Endothelial cell of hepatic sinusoid (primary cell): ENCODE measurements around the gene TTC28.
"Not testable (repeated sequence)": the region's sequence is repeated elsewhere in the genome, so short reads cannot be mapped to it uniquely, and the experiment has no call there.

ENCODE experiments used
- in situ Hi-C: cut with HindIII; loops from 2 replicates; pipeline ENCODE4 v1.10.0; 2017; ENCODE audit warnings: low sequenced_read_pairs

The TTC28 gene

GRCh38 chr22:28375761-28376534, 303.7 kb downstream of the TTC28 start:
- in situ Hi-C loops, result no loop called here

DNA sequence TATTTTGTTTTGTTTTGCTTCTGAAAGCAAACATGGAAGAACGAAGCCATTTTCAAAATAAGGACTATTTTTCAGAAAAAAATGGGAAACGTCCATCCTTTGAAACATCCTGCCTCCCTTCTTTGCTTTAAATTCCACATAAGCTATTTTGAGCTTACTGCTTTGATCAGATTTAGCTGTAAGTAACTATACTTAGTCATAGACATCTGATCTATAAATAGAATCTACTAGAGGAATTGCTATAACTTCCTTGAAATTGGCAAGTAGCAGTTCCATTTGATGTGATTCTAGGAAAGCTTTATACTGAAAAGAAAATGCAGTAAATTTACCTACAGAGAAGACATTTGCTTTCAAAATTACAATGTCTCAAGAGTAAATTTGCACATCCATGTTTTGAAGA, 305.8 kb downstream of the TTC28 start:
- in situ Hi-C loops, result no loop called here

- in situ Hi-C loops, result no loop called here
These were observed 309.8 kb downstream of the TTC28 start for GRCh38 chr22:28369854-28370253.

DNA sequence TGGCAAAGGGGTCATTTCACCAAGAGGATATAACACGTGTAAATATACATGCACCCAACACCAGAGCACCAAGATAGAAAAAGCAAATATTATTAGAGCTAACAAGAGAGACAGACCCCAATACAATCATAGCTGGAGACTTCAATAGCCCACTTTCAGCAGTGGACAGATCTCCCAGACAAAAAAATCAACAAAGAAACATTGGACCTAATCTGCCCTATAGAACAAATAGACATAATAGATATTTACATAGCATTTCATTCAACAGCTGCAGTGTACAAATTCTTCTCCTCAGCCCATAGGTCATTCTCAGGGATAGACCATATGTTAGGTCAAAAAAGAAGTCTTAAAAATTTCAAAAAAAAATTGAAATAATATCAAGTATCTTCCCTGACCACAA, 312.8 kb downstream of the TTC28 start:
- in situ Hi-C loops, result no loop called here

DNA sequence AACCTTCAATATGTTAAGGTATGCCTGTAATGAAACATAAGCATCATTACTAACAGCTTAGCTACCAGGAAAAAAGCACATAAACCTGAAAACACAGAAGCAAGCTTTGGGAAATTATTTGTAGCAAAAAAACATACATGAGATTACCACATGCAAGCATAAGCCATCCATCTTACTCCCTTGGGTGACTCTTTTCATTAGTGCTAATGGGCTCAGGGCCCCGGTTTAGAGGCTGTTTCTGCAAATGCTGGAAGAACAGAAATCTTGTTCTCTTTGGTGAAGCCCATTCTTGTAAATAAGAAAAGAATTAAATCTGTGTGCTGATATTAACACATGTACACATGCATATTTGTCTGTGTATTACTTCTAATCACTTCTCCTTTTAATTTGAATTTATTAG, 314.3 kb downstream of the TTC28 start:
- in situ Hi-C loops, result no loop called here

GRCh38 chr22:28364105-28364504, 315.5 kb downstream of the TTC28 start:
- in situ Hi-C loops, result not testable (repeated sequence)

DNA sequence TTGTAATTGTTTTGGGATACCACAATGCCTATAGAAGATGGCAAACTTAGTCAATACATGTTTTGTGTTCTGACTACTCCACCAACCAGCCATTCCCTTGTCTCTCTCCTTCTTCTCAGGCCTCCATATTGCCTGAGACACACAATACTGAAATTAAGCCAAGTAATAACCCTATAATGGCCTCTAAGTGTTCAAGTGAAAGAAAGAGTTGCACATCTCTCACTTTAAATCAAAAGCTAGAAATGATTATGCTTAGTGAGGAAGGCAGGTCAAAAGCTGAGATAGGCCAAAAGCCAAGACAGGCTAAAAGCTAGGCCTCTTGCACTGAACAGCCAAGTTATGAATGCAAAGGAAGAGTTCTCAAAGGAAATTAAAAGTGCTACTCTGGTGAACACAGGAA, 318.7 kb downstream of the TTC28 start:
- in situ Hi-C loops, result no loop called here

DNA sequence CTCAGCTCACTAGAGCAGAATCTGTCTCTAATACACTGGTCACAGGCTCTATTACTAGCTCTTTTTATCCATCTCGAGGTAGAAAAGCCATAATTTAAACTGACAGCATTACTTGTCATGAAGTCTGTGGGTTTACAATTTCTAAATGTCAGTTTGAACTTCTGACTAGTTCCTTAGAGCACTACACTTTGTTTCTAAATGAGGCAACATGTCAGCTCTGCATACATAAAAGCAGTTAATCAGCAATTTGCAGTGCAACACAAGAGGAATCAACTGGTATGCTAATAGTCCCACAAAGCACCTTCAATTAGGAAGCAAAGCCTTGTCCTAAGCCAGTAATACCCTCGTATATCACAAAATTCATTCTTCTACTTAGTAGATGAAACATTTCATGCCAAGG, 321.3 kb downstream of the TTC28 start:
- in situ Hi-C loops, result no loop called here

- in situ Hi-C loops, result no loop called here
These were observed 322.4 kb downstream of the TTC28 start for GRCh38 chr22:28357193-28357592.

- in situ Hi-C loops, result no loop called here
These were observed 328.2 kb downstream of the TTC28 start for GRCh38 chr22:28351476-28351875.

- in situ Hi-C loops, result no loop called here
These were observed 330.7 kb downstream of the TTC28 start for GRCh38 chr22:28348613-28349609.

GRCh38 chr22:28346308-28346707, 333.3 kb downstream of the TTC28 start:
- in situ Hi-C loops, result no loop called here

DNA sequence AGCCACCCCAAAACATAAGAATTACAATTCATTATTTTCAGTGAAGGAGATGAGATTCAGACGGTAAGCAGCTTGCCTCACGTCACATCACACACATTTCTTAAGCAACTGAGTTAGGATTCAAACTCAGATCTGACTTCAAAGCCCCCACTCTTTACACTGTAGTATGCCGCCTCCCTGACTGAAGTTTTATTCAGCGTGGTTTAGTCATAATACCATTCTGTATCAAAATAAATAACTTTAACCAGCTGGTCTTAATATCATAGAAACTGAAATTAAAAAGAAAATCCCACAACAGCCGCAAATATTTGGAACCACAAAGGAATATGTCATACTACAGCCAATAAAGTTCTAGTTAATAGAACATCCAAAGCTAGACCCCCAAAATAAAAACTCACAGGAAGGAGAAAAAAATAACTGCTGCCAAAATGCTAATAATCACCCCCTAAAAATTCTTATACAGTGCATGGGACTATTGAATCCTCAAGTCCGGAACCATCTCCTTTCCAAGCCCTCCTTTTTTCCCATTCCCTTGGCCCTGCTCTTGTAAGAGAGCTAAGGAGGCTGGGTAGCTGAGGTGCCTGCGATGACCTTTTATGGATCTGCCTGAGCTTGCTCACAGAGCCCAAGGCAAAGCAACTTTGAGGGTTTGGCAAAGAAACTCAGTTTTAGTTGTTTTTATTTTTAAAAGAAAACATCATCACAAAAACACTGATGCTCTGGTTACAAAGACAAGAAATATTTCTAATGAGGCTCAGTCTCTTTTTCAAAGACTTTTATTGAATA, 334.5 kb downstream of the TTC28 start:
- in situ Hi-C loops, result no loop called here

GRCh38 chr22:28341001-28341400, 338.6 kb downstream of the TTC28 start:
- in situ Hi-C loops, result no loop called here

DNA sequence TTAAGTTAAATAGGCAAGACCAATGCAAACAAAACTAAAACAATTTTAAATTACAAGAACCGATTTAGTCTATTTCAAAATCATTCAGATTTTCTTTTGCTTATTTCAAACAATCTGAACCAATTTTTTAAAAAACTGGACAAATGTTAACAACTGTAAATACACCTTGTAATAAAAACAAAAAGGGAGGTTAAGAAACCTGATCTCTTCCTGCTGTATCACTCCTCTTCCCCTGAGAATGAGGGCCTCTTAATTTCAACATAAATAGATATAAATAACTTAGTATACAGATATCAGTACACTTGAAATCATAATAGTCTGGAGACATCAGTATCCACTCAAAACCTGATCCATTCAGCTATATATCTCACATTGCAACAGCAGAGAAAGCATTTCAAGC, 346.6 kb downstream of the TTC28 start:
- in situ Hi-C loops, result no loop called here

DNA sequence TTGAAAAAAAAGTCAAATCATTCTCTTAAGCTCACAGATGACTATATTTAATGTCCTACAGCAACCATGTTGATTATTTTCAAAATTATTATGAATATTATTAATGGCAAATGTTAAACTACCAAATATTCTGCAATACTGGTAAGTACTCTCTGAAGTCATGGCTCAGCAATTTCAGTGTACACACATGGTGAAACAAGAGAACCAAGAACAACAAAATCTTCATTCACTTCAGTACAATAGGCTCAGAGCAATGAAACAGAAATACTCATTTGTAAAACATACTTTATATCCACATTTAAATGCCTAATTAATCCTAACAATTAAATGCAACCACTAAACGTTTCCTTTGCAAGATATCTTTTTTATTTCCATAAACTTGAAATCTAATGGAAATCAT, 347.2 kb downstream of the TTC28 start:
- in situ Hi-C loops, result no loop called here

- in situ Hi-C loops, result no loop called here
These were observed 347.9 kb downstream of the TTC28 start for GRCh38 chr22:28331695-28332094.

GRCh38 chr22:28329186-28330073, 350.2 kb downstream of the TTC28 start:
- in situ Hi-C loops, result no loop called here

DNA sequence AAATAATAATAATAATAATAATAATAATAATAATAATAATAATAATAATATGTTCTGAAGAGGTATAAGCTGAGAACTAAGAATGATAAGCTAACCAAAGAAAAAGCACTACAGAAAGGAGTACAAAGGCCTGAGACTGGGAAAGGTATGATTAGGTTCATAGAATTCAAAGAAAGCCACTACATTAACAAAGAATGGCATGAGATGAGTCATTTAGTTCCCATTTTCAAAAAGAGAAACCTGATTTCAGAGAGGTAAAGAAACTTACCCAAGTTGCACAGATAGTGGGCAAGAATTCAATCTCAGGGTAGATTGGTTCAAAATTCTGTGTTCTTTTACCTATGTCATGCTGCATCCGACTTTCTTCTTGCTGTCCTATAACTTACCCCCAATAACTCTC, 350.9 kb downstream of the TTC28 start:
- in situ Hi-C loops, result no loop called here

DNA sequence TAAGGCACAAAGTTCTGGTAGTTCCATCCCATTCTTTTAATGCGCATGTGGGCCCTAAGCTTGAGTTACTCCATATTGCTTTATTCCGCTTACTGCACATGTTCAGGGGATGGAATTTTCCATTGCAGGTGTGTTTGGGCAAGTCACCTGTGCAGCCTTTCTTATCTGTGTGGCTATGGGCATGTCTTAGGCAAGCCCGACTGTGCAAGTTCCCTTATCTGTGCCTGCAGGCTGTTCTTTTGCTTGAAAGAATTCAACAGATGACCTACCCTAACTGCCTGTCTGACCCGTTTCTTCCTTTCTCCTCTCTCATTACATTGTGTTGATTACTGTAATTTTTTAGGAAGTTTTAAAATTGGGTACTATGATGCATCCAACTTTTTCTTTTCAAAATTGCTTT, 363.6 kb downstream of the TTC28 start:
- in situ Hi-C loops, result no loop called here
